DND-41 (cell line): ENCODE results near the gene CBX7.

Experiments used
- EZH2 ChIP-seq: IDR thresholded peaks from 3 replicates; pipeline ENCODE4 v1.6.1; 2012; ENCODE audit warnings: borderline replicate concordance, low read depth, mild to moderate bottlenecking, moderate library complexity, low read length, inconsistent platforms; ENCODE audit not compliant: severe bottlenecking
- TF ChIP-seq, protein P1 (sequence below): IDR thresholded peaks from 2 replicates; pipeline ENCODE4 v1.5.1; 2012; ENCODE audit warnings: borderline replicate concordance, low read length, moderate library complexity, mild to moderate bottlenecking; ENCODE audit not compliant: poor library complexity, severe bottlenecking; ENCODE audit errors: extremely low read depth

DNA sequence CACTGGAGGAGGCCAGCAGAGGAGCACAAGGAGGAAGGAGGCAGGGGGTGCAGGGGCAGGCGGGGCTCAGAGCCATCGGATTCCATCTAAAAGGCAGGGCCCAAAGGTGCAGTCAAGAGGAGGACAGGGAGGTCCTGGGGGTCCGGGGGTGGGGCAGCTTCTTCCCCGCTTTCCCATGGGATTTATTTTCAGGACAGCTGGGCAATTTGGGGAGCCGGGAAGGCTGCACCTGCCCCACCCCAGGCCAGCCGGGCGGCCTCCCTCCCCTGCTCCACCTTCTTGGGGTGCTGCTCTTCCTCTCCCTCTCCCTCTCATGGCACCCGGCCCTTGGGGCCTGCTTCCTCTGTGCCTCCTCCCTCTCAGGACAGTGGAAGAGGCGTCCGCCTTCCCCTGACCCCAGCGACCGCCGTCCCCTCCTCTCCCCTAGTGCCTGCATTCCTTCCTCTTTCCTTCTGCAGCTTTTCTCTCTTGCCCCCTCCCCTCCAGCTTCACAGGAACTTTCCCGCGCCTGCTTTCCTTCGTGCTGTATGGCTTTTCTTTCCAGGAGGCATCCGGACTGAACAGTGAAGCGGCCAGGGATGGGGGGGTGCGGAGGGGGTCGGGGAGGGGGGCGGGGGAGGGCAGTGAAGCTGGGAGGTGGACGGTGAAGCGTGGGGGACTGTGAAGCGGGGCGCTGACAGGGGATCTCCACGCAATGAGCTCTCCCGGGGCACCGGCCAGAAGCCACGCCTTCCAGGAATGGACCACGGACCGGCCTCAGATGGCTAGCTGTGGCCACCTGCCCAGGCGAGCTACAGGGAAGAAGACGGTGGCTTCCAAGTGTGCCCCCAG, 28.5 kb downstream of the CBX7 start:
- TF ChIP-seq, protein P1, sequence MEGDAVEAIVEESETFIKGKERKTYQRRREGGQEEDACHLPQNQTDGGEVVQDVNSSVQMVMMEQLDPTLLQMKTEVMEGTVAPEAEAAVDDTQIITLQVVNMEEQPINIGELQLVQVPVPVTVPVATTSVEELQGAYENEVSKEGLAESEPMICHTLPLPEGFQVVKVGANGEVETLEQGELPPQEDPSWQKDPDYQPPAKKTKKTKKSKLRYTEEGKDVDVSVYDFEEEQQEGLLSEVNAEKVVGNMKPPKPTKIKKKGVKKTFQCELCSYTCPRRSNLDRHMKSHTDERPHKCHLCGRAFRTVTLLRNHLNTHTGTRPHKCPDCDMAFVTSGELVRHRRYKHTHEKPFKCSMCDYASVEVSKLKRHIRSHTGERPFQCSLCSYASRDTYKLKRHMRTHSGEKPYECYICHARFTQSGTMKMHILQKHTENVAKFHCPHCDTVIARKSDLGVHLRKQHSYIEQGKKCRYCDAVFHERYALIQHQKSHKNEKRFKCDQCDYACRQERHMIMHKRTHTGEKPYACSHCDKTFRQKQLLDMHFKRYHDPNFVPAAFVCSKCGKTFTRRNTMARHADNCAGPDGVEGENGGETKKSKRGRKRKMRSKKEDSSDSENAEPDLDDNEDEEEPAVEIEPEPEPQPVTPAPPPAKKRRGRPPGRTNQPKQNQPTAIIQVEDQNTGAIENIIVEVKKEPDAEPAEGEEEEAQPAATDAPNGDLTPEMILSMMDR: no peak
- no peak for TF ChIP-seq EZH2
